Endometrium (tissue), 2 donors: ENCODE data around the gene PES1.
"Not testable (repeated sequence)": the region's sequence is repeated elsewhere in the genome, so short reads cannot be mapped to it uniquely, and the experiment has no call there.

Experiments used
- FAIRE-seq: peaks from 2 replicates; lab custom pipeline; 2012; peaks lifted over from hg19 to GRCh38; lab: Jason Lieb, UNC
- donor health status: control.
- donor health status: control.

PES1 gene

GRCh38 chr22:30607939-30608338 lies 16.2 kb upstream of the PES1 start:
- no peak for FAIRE-seq

GRCh38 chr22:30607300-30607930 lies 15.7 kb upstream of the PES1 start:
- FAIRE-seq, result no peak

- FAIRE-seq, result no peak
Measured at GRCh38 chr22:30606455-30607299, 15.0 kb upstream of the PES1 start, which contains the start of gene TCN2. TSS of gene TCN2 (plus strand) at chr22:30607174. CDS start at chr22:30607332, 158 bp downstream.

DNA sequence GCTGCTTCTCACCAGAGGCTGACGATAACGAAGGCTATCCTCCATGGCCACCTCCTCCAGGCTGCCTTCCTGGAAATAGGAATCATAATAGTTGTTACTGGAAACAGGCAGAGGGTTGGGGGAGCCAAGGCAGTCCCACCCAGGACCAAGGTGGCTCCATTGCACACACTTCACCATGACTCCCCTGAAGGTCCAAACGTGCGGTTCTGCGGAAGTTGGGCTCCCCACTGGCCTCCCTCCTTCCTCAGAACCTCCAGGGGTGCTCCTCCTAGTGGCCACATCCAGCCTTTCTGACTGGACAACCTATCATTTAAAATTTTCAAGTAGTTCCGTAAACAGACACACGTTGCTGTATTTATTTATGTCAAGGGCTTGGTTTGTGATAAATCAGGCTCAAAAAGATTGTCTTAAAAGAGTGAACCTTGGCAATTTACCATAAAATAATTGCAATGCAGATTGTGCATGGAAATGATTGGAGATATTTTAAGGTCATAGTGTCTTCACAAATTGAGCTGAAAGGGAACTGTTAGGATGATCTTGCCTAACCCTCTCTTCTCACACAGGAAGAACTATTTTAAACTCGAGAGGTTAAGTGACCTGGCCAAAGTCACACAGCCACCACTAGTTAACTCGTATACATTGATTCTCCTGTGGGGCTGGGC lies 13.9 kb upstream of the PES1 start:
- no peak for FAIRE-seq

DNA sequence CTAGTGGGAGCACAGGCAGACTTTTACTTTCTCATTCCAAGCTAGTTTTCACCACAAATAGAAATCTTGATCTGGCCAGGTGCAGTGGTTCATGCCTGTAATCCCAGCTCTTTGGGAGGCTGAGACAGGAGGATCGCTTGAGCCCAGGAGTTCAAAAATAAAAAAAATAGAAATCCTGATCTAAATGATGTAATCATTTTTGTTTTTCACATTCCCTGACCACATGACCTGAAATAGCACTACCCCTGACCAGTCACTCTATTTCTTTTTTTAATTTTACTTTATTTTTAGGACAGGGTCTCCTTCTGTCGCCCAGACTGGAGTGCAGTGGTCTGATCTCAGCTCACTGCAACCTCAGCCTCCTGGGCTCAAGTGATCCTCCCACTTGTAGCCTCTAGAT lies 13.0 kb upstream of the PES1 start:
- FAIRE-seq, result no peak

DNA sequence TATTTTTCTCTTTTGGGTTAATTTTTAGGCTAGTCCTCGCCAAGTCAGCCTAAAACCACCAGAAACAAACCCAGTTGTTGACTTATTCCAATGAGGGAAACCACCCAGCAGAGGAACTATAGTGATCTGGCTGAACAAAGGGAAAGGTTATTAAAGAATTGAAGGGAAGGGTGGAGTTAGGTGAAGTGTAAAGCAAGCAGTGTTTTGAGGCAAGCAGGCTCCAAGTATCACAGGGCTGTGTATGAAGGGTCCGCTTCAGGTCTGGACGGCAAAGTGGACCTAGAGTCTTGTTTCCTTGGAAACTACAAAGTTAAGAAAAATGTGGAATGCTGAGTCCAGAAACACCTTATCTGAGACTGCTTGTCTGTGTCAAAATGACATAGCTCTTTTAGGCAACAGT lies 12.1 kb upstream of the PES1 start:
- no peak for FAIRE-seq

- FAIRE-seq, result no peak
Measured at GRCh38 chr22:30602049-30602448, 10.3 kb upstream of the PES1 start.

DNA sequence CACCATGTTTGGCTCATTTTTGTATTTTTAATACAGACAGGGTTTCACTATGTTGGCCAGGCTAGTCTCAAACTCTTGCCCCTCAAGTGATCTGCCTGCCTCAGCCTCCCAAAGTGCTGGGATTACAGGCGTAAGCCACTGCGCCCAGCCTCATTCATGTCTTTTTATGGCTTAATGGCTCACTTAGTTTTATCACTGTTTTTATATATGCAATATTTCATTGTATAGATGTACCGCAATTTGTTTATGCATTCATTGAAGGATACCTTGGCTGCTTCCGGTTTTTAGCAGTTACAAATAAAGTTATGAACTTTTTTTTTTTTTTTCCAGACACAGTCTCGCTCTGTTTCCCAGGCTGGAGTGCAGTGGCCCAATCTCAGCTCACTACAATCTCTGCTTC lies 9.8 kb upstream of the PES1 start:
- FAIRE-seq, result no peak

DNA sequence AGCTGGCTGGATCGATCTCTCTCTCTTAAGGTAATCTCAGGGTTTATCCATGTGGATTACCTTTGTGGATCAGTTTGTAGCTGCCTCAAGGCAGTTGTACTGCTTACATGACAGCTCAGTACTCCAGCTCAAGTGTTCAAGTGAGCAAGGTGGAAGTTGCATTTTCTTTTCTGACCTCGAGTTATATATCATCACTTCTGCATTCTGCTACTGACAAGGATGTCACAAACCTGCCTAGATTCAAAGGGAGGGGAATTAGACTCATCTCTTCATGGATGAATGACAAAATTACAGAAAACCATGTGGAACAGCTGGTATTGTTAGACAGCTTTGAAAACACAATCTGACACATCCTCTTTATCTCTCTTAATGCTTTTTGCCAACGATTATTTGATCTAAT lies 9.2 kb upstream of the PES1 start:
- FAIRE-seq, result no peak

GRCh38 chr22:30598986-30599385 lies 7.3 kb upstream of the PES1 start:
- FAIRE-seq, result no peak

DNA sequence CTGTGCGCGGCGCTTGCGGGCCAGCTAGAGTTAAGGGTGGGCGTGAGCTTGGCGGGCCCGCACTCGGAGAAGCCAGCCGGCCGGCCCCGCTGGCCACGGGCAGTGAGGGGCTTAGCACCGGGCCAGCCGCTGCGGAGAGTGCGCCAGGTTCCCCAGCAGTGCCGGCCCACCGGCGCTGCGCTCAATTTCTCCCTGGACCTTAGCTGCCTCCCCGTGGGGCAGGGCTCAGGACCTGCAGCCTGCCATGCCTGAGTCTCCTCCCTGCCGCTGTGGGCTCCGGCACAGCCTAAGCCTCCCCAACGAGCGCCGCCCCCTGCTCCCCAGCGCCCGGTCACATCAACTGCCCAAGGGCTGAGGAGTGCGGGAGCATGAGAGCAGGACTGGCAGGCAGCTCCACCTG lies 5.2 kb upstream of the PES1 start:
- FAIRE-seq, result no peak

- no peak for FAIRE-seq
Measured at GRCh38 chr22:30596199-30596598, 4.5 kb upstream of the PES1 start.

DNA sequence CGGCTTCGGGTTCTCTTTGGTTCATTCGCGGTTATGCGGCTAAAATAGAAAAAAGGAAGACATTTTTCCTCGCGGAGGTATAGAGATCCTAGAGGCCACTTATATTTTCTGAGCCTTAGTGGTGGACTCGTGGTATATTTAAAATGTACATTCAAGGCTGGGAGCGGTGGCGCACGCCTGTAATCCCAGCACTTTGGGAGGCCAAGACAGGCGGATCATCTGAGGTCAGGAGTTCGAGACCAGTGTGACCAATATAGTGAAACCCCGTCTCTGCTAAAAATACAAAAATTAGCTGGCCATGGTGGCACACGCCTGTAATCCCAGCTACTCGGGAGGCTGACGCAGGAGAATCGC lies 627 bp upstream of the PES1 start:
- FAIRE-seq, result not testable (repeated sequence)

- FAIRE-seq, result no peak
Measured at GRCh38 chr22:30591191-30591587, 521 bp downstream of the PES1 start.

DNA sequence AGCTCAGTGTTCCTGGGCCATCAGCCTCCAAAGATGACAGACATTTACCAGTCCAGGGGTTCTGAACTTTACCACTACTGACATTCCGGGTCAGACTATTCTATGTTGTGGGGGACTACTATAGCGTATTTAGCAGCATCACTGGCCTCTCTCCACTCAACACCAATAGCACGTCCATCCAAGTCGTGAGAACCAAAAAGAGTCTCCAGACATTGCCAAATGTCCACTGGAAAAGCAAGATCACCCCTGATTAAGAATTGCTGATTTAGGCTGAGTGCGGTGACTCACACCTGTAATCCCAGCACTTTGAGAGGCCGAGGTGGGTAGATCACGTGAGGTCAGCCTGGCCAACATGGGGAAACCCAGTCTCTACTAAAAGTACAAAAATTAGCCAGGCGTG lies 5.3 kb downstream of the PES1 start:
- FAIRE-seq, result no peak

DNA sequence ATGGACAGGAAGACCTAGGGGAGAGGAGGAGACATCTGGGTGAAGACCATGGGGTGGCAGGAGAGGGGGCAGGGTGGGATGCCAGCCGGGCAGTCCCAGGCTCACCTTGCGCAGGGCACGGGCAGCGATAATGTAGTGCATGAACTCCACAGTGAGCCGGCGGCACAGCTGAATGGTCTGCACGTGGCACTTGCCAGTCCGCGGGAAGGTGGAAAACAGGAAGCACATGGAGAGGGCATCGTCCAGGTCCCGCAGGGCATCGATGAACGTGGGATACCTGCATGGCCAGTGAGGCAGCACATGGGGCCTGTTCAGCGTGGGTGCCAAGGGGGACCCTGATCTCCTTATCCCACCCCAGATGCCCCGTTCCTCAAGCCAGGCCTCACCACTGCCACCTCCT lies 7.3 kb downstream of the PES1 start:
- FAIRE-seq, result no peak

DNA sequence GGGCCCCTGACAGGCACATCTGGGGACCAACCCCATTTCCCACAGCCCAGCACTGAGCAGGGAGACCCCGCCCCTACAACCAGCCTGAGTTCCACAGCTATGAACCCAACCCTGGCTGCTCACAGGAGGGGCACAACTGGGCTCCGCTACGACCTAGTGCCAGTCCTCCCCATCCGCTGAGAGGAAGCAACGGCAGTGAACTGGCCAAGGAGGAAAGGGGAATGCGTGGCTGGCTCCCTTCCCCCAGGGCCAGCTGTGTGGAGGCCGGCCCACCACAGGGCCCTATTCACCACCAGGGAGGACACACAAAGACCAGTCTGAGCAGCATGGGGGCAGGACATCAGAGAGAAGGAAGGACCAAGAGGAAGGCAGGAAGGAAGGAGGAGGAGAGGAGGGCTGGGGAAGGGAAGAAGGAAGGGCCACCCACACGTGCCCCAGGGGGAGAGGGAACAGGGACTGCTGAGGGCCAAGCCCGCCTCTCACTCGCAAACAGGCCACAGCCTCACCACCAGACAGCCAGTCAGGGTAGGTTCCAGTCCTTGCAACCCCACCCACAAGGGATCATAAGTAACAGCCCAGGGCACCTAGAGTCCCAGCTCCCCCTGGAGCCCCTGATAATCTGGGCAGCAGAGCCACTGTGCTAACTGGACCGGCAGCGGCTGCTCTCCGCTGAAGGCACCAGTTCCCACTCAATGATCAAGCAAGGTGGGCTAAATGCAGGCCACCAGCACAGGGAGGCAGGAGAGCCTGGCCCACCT lies 8.7 kb downstream of the PES1 start:
- no peak for FAIRE-seq

- no peak for FAIRE-seq
Measured at GRCh38 chr22:30582051-30582450, 9.7 kb downstream of the PES1 start.

GRCh38 chr22:30580896-30581295 lies 10.8 kb downstream of the PES1 start:
- FAIRE-seq, result no peak

DNA sequence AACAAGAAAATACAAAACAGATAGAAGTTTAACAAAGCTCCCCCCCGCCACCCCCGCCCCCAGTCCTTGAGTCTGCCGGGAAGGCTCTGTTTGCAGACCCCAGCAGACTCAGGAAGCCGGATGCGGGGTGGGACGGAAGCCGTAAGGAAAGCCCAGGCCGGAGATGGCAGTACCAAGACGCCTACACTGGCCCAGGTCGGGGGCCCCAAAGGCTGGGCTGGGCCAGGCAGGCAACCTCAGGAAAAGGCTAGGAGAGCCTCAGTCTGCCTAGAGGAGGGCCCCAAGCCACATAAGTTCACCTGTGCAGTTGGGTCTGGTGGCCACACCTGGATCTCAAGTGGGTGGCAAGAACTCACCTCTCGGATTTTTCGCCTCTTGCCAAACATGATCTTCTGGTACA lies 13.2 kb downstream of the PES1 start:
- FAIRE-seq, result no peak

- FAIRE-seq, result no peak
Measured at GRCh38 chr22:30575859-30576258, 15.9 kb downstream of the PES1 start.

- no peak for FAIRE-seq
Measured at GRCh38 chr22:30574997-30575671, 16.6 kb downstream of the PES1 start.
